Measurements from ENCODE around the gene NIPAL3.

The NIPAL3 gene

GRCh38 chr1:24415334-24415909 is at the start of gene NIPAL3:
Gene NIPAL3 (plus strand): TSS chr1:24415802. CDS start chr1:24419548, 3,746 bp downstream.
- peak; percentile 90 to 96 (median 91) for DNase-seq

- no peak for DNase-seq
Measured at GRCh38 chr1:24366707-24367106, 48.9 kb upstream of the NIPAL3 start.

GRCh38 chr1:24369199-24369598 is 46.4 kb upstream of the NIPAL3 start:
- no peak for DNase-seq

DNA sequence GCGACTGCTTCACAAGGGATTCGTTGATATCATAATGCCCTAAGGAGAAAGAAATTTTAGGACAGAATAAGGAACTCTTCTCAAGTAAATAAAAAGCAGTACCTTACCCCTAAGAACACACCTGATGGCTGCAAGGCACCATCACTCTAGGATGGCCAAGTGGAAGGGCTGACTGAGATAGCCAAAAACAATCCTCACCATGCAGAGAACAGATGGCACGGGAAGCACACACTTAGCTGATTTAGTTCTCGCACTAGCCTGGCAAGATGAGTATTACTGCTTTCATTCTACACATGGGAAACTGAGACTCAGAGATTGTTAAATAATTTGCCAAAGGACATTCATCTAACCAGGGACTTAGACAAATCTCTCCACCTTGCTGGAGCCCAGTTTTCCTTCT is 45.8 kb upstream of the NIPAL3 start:
- no peak for DNase-seq

DNA sequence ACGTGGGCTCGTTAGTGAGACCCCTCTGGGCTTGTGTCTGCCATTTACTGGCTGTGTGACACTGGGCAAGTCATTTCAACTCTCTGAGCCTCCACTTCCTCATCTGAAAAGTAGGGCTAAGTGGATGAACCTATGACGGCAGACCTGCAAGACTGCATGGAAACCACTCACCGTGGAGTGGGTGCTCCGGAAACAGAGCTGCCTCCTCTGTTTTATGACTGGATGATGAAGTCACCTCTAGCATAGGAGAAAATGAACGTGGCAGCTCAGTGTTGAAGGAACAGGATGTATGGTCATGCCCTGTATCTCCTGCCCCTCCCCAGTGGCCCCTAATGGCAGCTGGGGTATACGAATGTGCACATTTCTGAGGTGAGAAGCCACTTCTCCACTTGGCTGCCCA is 42.6 kb upstream of the NIPAL3 start:
- no peak for DNase-seq

- no peak for DNase-seq
Measured at GRCh38 chr1:24373710-24374109, 41.9 kb upstream of the NIPAL3 start.

DNA sequence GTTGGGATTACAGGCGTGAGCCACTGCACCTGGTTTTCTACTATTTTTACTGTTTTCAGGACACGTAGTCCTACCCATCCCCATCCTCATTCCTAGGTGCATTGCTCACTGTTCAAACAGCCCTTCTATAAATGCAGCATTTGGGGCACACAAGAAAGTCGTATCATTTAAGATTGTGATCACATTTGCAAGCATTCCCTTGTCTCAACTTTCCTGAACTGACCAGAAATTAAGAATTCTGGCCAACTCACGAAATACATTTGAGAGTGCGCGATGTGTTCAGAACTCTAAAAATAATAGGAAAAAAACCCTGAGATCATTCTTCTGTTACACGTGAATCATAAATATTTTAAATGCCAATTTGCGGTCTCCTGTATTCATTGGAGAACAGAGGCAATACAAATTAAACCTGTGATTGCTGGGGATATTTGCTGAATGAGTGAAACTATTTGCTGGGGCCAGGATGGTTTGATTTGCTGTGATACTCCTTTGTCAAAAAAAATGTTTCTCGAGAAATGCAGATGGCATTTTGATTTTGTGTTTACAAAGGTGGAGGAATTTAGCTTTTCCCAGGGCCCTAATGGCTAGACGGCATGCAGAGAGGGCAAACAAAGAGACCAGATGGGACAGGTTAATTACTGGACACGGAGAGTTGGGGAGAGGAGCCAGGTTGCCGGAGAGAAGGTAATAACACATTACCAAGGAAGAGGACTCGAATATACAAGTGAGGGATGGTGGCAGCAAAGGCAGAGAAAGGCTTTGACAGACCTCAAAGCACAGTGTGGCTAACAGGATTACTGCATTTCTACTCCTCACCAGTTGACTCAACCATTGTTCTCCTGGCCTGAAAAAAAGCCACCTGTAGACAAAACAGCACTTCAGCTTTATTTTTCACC is 40.5 kb upstream of the NIPAL3 start:
- DNase-seq = no peak

DNA sequence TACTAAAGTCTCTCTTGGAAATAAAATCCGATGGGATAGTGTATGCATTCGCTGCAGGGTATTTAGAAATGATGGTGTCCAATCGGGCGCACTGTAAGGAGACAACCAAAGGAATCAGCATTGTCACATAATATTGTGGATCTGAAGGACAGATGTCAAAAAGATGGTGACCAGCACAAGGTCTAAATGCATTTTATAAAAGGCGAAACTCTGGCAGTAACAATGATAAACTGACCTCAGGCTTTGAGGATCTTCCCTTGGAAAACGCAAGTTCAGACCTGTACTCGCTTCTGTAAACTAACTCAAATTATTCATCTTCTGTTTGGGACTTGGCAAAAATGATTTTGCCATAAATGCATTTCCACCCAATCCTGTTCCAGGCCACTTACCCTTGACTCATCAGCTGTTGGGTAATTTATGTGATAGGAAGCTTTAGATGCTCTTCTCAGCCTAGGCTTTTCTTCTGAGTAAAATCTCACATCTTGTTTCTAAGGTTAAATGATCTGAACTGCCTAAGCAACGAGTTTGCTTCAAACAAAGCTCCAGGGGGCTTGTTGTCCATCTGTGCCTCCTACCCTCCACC is 35.8 kb upstream of the NIPAL3 start:
- no peak for DNase-seq

- no peak for DNase-seq
Measured at GRCh38 chr1:24380508-24380907, 35.1 kb upstream of the NIPAL3 start.

DNA sequence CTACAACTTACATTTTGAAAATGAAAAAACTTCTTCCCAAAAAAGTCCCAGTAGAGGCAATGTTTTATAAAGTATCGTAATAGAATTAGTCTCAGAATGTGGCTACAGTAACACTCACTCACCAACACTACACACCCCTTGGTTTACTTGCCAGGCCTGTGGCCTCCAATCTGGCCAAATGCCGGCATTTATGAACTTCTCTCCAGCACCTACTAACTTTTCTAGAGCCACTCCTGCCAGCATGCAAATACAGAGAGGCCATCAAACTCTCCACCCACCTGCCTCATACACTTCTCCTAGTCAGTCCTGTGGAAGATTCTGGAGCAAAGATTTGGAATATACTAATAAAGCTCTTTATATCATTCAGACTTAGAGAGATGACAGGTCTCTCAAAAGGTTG is 34.3 kb upstream of the NIPAL3 start:
- DNase-seq = no peak

- DNase-seq = no peak
Measured at GRCh38 chr1:24382165-24382577, 33.4 kb upstream of the NIPAL3 start.

GRCh38 chr1:24383381-24383940 is 32.1 kb upstream of the NIPAL3 start:
- no peak for DNase-seq

DNA sequence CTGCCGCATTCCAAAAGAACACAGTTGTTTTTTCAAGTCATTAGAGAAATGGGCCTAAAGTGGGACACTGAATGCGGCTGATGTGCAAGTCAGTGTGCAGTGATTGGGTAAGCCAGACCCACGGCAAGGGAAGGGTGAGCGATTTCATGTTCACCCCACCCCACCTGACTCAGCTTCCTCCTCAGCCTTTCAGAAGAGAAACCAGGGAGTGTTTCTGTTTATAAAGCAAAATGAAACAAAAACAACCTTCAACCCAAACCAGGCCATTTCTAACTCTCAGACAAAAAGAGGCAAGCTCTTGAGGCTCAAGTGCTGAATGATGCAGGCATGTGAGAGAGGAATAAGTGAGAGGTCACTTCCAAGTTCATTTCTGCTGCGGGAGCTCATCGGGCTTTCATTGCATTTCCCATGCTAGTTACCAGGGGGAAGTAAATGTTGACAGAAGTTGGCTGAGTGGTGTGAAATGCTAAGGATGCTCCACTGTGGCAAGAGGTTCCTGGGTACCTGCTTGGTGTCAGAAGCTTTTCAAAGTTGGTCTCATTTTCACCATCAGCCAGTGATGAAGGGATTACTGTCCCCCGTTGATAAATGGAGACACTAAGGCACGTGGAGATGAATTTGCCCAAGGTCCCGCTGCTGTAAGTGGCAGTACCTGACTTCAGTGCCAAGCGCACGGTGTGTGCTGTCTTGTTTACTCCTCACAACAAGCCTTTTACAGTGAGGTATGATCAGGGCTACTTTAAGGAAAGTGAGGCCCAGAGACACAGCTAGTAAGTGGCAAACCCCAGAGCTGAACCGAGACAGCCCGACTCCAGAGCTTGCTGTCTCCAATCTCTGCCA is 31.1 kb upstream of the NIPAL3 start:
- DNase-seq = peak in 1 of 4 experiments; percentile 19

GRCh38 chr1:24385160-24385940 is 30.3 kb upstream of the NIPAL3 start:
- DNase-seq = peak in 2 of 4 experiments; percentile 3 to 8

DNA sequence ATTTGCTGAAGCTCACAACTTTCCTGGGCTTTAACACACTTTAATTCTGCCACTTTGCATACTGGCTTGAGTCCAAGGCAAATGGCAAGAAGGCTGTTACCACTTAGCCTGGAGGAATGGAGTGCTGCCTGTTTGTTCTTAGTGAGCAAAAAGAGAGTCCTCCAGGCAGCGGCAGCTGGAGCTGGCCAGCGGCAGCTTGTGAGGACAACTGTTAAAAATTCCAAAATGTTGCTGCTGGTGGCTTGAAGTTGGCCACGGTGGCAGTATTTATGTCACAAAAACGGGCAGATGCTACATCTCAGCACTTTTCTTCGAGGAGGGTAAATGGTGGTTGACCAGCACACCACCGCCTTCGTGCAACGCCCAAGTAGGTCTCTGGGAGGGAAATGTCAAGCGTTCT is 29.4 kb upstream of the NIPAL3 start:
- DNase-seq = no peak

DNA sequence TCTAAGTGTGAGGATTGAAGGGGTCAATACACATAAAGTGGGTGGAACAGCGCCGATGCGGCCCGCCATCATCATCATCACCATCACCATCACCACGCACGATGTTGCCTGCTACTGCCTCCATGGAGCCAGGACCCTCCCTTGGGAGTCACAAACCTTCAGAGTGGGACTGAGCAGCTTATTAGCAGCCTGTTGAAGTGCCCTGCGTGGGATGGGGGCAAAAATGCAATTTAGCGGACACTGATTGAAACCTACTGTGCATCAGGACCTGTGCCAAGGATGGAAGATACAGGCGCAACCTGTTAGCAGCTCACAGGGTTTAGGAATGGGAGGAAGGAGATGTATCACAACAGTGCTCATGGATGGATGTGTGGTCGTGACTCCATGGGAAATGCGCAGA is 28.7 kb upstream of the NIPAL3 start:
- DNase-seq = no peak

DNA sequence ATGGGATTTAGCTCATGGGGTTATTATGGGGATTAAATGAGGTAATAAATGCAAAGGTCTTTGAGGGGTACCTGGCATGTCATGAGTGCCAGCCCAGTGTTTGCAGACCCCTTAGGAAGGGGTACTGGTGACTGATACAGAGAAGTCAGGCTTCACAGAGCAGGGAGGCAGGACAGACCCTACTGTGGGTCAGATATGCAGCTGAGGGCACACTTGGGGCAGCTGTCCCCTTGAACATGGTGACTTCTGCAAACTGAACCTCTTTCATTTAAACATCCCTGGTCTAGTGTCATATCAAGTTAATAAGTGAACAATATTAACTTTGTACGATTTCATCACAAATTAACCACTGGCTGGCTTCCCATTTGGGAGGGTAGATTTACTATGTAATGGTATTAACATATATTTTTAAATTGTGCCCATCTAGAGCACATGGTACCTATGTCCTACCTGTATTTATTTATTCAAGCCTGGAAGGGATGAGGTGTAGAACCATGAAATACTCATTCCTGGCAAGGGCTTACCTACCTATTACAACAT is 27.9 kb upstream of the NIPAL3 start:
- no peak for DNase-seq

GRCh38 chr1:24388331-24388885 is 27.2 kb upstream of the NIPAL3 start:
- no peak for DNase-seq

DNA sequence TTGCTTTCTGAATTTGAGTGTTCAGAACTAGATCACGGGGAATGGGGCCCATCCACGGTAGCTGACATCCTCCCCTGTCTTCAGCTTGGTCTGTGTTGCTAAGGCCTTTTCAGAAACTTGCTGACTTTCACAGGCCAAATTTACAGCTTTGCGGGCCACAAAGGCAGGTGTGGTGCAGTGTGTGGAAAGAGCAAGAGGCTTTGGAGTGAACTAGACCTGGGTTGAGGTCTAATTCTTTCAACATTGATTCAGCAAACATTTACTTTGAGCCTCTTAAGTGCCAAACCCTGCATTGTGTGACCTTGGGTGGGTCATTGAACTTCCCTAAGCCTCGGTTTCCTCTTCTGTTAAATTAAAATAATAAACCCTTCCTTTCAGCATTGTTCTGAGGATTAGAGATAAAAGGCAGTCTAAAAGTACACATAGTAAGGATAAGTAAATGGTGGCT is 26.3 kb upstream of the NIPAL3 start:
- DNase-seq = no peak

DNA sequence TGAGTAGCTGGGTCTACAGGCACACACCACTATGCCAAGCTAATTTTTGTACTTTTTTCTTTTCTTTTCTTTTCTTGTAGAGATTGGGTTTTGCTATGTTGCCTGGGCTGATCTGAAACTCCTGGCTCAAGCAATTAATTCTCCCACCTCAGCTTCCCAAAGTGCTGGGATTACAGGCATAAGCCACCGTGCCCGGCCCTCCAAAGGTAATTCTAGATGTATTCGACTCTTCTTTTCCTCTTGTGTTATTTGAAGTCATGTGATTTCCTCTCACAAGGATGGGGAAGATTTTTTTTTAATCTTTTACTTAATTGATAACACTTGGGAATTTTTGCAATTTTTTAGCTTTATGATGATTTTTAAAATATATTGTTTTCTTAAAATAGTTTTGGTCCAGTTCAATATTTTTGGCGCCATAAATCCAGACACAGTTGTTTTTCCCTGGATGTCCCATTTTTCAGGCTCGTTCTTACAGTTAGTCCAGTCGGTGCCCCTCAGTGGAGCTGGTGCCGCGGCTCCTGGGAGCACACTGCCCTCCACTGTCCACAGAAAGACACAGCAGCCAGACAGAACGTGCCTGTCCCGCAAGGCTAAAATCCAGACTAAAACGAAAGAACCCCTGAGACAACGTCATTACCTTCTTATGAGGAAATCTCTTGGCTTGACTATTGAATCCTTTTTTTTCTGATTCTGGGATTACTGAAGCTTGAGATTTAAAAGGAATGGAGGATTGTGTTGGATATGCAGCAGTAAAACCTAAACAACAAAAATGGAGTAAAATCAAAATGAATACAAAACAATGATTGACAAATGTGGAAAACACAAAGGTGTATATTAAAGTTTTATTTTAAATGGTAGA is 24.4 kb upstream of the NIPAL3 start:
- peak; percentile 8 to 50 (median 17) for DNase-seq
